Ramos (cell line): Measurements from ENCODE around the gene SLC38A6.

ENCODE experiments used
- in situ Hi-C: fragments of 300-500 bp; cut with MboI; formaldehyde crosslinking; loops from one replicate; pipeline ENCODE4 v1.14.3; 2022; ENCODE audit warnings: low sequenced_read_pairs; ENCODE audit not compliant: unreplicated experiment

The SLC38A6 gene

GRCh38 chr14:60975551-60975950, 5.5 kb upstream of the SLC38A6 start:
- in situ Hi-C loops, result no loop called here

- in situ Hi-C loops, result no loop called here
Observed at GRCh38 chr14:60977847-60978246, 3.2 kb upstream of the SLC38A6 start.

GRCh38 chr14:60981633-60982455, 799 bp downstream of the SLC38A6 start:
- in situ Hi-C loops, result no loop called here

GRCh38 chr14:60984196-60984595, 3.2 kb downstream of the SLC38A6 start:
- in situ Hi-C loops, result no loop called here

GRCh38 chr14:60986500-60986899, 5.5 kb downstream of the SLC38A6 start:
- in situ Hi-C loops, result no loop called here

- in situ Hi-C loops, result no loop called here
Observed at GRCh38 chr14:60989599-60989998, 8.6 kb downstream of the SLC38A6 start.

GRCh38 chr14:60998617-60999016, 17.6 kb downstream of the SLC38A6 start:
- in situ Hi-C loops, result no loop called here

GRCh38 chr14:60999536-60999935, 18.5 kb downstream of the SLC38A6 start:
- in situ Hi-C loops, result no loop called here

GRCh38 chr14:61003571-61003970, 22.5 kb downstream of the SLC38A6 start:
- in situ Hi-C loops, result no loop called here

GRCh38 chr14:61019537-61019936, 38.5 kb downstream of the SLC38A6 start:
- in situ Hi-C loops, result no loop called here

- in situ Hi-C loops, result loop anchor here (10.0 kb wide), 1 partner anchor 391 kb away; no protein-coding TSS in a partner anchor
Observed at GRCh38 chr14:61025251-61026223, 44.5 kb downstream of the SLC38A6 start.

- in situ Hi-C loops, result loop anchor here (10.0 kb wide), 1 partner anchor 392 kb away; no protein-coding TSS in a partner anchor
Observed at GRCh38 chr14:61026526-61026925, 45.5 kb downstream of the SLC38A6 start.

- in situ Hi-C loops, result no loop called here
Observed at GRCh38 chr14:61031026-61031425, 50.0 kb downstream of the SLC38A6 start.

GRCh38 chr14:61033054-61033453, 52.0 kb downstream of the SLC38A6 start:
- in situ Hi-C loops, result no loop called here

- in situ Hi-C loops, result no loop called here
Observed at GRCh38 chr14:61033855-61034254, 52.8 kb downstream of the SLC38A6 start.

- in situ Hi-C loops, result no loop called here
Observed at GRCh38 chr14:61034416-61035120, 53.5 kb downstream of the SLC38A6 start.

GRCh38 chr14:61037215-61037614, 56.2 kb downstream of the SLC38A6 start:
- in situ Hi-C loops, result no loop called here

GRCh38 chr14:61041704-61042103, 60.7 kb downstream of the SLC38A6 start:
- in situ Hi-C loops, result no loop called here

- in situ Hi-C loops, result no loop called here
Observed at GRCh38 chr14:61042220-61042619, 61.2 kb downstream of the SLC38A6 start.

- in situ Hi-C loops, result no loop called here
Observed at GRCh38 chr14:61043506-61043905, 62.5 kb downstream of the SLC38A6 start.
